Naive thymus-derived CD4-positive, alpha-beta T cell (primary cell): Measurements from ENCODE around the gene NFATC2. TPM values are rescaled to one million over a fixed set of nuclear protein-coding genes. Genes with fewer than 3 reads are reported as not detected.

Experiments
- ATAC-seq: fragments of 150-1000 bp; cut with Tn5 transposase; 2 replicates; pipeline ENCODE4 v1.10.0; 2021; ENCODE audit warnings: mild to moderate bottlenecking, moderate library complexity
- CTCF ChIA-PET: fragments of 350-600 bp; sonication (Branson Sonifier 250); formaldehyde crosslinking; loops from one replicate; lab custom pipeline; 2021; ENCODE audit warnings: antibody characterized with exemption; lab: Charles Lee
- POLR2A ChIA-PET: fragments of 350-600 bp; sonication (Branson Sonifier 250); formaldehyde crosslinking; loops from one replicate; lab custom pipeline; 2021; ENCODE audit warnings: antibody characterized with exemption, inconsistent platforms; lab: Charles Lee
- DNase-seq, 9 donors: peaks; one replicate each; pipeline versions ENCODE4 v3.0.0 to v3.0.0-alpha.2; 2020 to 2022; ENCODE audit warnings: mixed read lengths in 1 of 9
- H3K27ac ChIP-seq: one replicate; pipeline ENCODE4 v1.7.0; 2013; ENCODE audit warnings: mild to moderate bottlenecking, low read depth, low read length, moderate library complexity
- H3K27me3 ChIP-seq, 2 donors: one replicate each; pipeline ENCODE4 v1.7.0; 2013; ENCODE audit warnings: low read length in 2 of 2, mild to moderate bottlenecking in 2 of 2, moderate library complexity in 2 of 2; ENCODE audit not compliant: control insufficient read depth in 2 of 2, insufficient read depth in 2 of 2
- H3K36me3 ChIP-seq, 3 experiments: 1 replicate in 2 of 3; 2 replicates in 1 of 3; pipeline ENCODE4 v1.7.0; 2013; ENCODE audit warnings: low read length in 3 of 3, mild to moderate bottlenecking in 3 of 3, moderate library complexity in 1 of 3; ENCODE audit not compliant: insufficient read depth in 3 of 3, control insufficient read depth in 2 of 3
- H3K4me1 ChIP-seq, 2 donors: one replicate each; pipeline ENCODE4 v1.7.0; 2013; ENCODE audit warnings: low read length in 2 of 2, mild to moderate bottlenecking in 2 of 2, moderate library complexity in 1 of 2; ENCODE audit not compliant: control insufficient read depth in 2 of 2, insufficient read depth in 2 of 2
- H3K4me3 ChIP-seq: 2 replicates; pipeline ENCODE4 v1.7.0; 2013; ENCODE audit warnings: mild to moderate bottlenecking, low read length
- H3K9me3 ChIP-seq, 3 experiments: 1 replicate in 2 of 3; 2 replicates in 1 of 3; pipeline ENCODE4 v1.7.0; 2013; ENCODE audit warnings: low read length in 3 of 3; ENCODE audit not compliant: control insufficient read depth in 2 of 3
- H3K27ac Mint-ChIP-seq, 9 donors: one replicate each; pipeline ENCODE4 v1.8.0; 2020 to 2022; ENCODE audit warnings: mixed read lengths in 9 of 9, mild to moderate bottlenecking in 8 of 9, moderate library complexity in 5 of 9, inconsistent platforms in 2 of 9
- H3K27me3 Mint-ChIP-seq, 5 donors: one replicate each; pipeline ENCODE4 v1.8.0; 2021 to 2022; ENCODE audit warnings: mixed read lengths in 5 of 5, mild to moderate bottlenecking in 1 of 5
- H3K36me3 Mint-ChIP-seq, 5 donors: one replicate each; pipeline ENCODE4 v1.8.0; 2020 to 2022; ENCODE audit warnings: mixed read lengths in 5 of 5, mild to moderate bottlenecking in 3 of 5, inconsistent platforms in 1 of 5
- H3K4me1 Mint-ChIP-seq, 7 donors: one replicate each; pipeline ENCODE4 v1.8.0; 2020 to 2022; ENCODE audit warnings: mixed read lengths in 7 of 7, mild to moderate bottlenecking in 3 of 7, inconsistent platforms in 1 of 7
- H3K4me3 Mint-ChIP-seq, 10 donors: one replicate each; pipeline ENCODE4 v1.8.0; 2020 to 2022; ENCODE audit warnings: mild to moderate bottlenecking in 10 of 10, mixed read lengths in 10 of 10, moderate library complexity in 6 of 10, inconsistent platforms in 2 of 10
- H3K9me3 Mint-ChIP-seq, 11 donors: one replicate each; pipeline ENCODE4 v1.8.0; 2020 to 2022; ENCODE audit warnings: mixed read lengths in 11 of 11, mild to moderate bottlenecking in 4 of 11, inconsistent platforms in 1 of 11, moderate library complexity in 1 of 11
- intact Hi-C, 2 donors: fragments of 100-400 bp; cut with micrococcal nuclease; formaldehyde crosslinking; loops; one replicate each; pipeline ENCODE4 v1.15.1; 2023
- polyA plus RNA-seq, 2 donors: library from polyadenylated mRNA; unstranded; fragments of 300-500 nt; fragmentation: Illumina TruSeq; gene quantifications; one replicate each; pipeline ENCODE4 v1.2.3, GENCODE V29; 2021
- total RNA-seq, 6 experiments: library from RNA in 5 of 6; stranded (reverse) in 5 of 6; gene quantifications; 1 replicate in 5 of 6; 2 replicates in 1 of 6; pipeline ENCODE4 v1.2.3 and lab custom pipeline; 2021 to 2026

Gene NFATC2
- total and polyA plus RNA-seq, 7 experiments from 2014 or later, result 16.6 to 66.8 (median 42.6) TPM

GRCh38 chr20:51403466-51404220, 138.9 kb downstream of the NFATC2 start:
- no peak overlapping the region for H3K4me3 ChIP-seq
- H3K27ac ChIP-seq, result peak overlapping the region; percentile 62
- ATAC-seq (no peak), DNase-seq (no peak)
- peaks cover 0 to 38% (median 0%) of the 10 kb centered on the region in 3 experiments for H3K36me3 ChIP-seq
- Mint-ChIP-seq H3K4me1 (peaks cover 44 to 91% (median 66%) of the 10 kb centered on the region in 7 donors), H3K4me3 (peak overlapping the region in 2 of 10 donors; percentile 2 to 76), H3K9me3 (no peaks in the 10 kb centered on the region), H3K27ac (peak overlapping the region; percentile 82 to 100 (median 97)), H3K36me3 (peaks cover 4 to 85% (median 32%) of the 10 kb centered on the region in 5 donors), H3K27me3 (no peaks in the 10 kb centered on the region)
- peaks cover 51 to 95% of the 10 kb centered on the region in 2 donors for H3K4me1 ChIP-seq
- POLR2A ChIA-PET, result interaction anchor here (0.9 kb wide), 1 partner anchor 137 kb away, joined by 3 read pairs; no protein-coding TSS in a partner anchor
- H3K27me3 ChIP-seq, result no peaks in the 10 kb centered on the region
- no peaks in the 10 kb centered on the region for H3K9me3 ChIP-seq
- intact Hi-C loops, result loop anchor here (1.0 to 5.0 kb wide), 4 partner anchors 77 to 1811 kb away; no protein-coding TSS in a partner anchor
- CTCF ChIA-PET, result interaction anchor here (1.2 kb wide), 1 partner anchor 191 kb away, joined by 3 read pairs; no protein-coding TSS in a partner anchor

- Histone ChIP-seq H3K9me3 (no peaks in the 10 kb centered on the region), H3K27me3 (no peaks in the 10 kb centered on the region), H3K27ac (peak overlapping the region; percentile 5), H3K36me3 (peaks cover 0 to 40% (median 0%) of the 10 kb centered on the region in 3 experiments), H3K4me3 (peak overlapping the region; percentile 28), H3K4me1 (peaks cover 51 to 88% of the 10 kb centered on the region in 2 donors)
- CTCF ChIA-PET, result interaction anchor here (0.6 to 1.5 kb wide), 5 partner anchors 9 to 192 kb away, joined by 3 to 6 read pairs (median 4); no protein-coding TSS in a partner anchor
- Mint-ChIP-seq H3K4me3 (peak overlapping the region; percentile 29 to 83 (median 46)), H3K27ac (peak overlapping the region; percentile 61 to 100 (median 97)), H3K4me1 (peaks cover 46 to 88% (median 67%) of the 10 kb centered on the region in 7 donors), H3K9me3 (no peaks in the 10 kb centered on the region), H3K27me3 (no peaks in the 10 kb centered on the region), H3K36me3 (peaks cover 4 to 84% (median 28%) of the 10 kb centered on the region in 5 donors)
- intact Hi-C loops, result loop anchor here (1.0 to 5.0 kb wide), 4 partner anchors 110 to 1810 kb away; no protein-coding TSS in a partner anchor
- ATAC-seq (peak; percentile 37), DNase-seq (peak in 7 of 9 donors; percentile 8 to 51 (median 33))
- POLR2A ChIA-PET, result interaction anchor here (1.2 kb wide), 1 partner anchor 194 kb away, joined by 3 read pairs; no protein-coding TSS in a partner anchor
Observed at GRCh38 chr20:51402201-51402600, 140.3 kb downstream of the NFATC2 start.

DNA sequence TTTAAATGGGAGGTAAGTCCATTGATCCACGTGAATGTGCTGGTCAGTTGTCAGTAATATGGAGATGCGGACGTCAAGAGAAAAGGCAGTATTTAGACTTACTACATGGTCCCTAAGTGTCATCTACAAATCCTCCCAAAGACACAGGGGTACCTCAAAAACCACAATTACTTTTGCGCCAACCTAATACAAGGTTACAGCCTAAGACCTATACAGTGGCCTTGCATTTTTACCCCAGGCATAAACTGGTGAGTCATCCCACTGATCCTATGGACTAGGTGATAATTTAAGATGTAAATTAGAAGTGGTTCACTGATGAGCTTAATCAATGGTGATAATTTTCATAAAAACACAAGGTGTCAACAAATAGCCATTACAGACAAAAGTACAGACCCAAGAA, 141.0 kb downstream of the NFATC2 start:
- peak overlapping the region in 7 of 10 donors; percentile 4 to 83 (median 47) for H3K4me3 Mint-ChIP-seq
- no peaks in the 10 kb centered on the region for H3K9me3 ChIP-seq
- DNase-seq (no peak), ATAC-seq (no peak)
- H3K27ac ChIP-seq, result peak overlapping the region; percentile 68
- peaks cover 51 to 81% of the 10 kb centered on the region in 2 donors for H3K4me1 ChIP-seq
- ChIA-PET CTCF (interaction anchor here (0.6 to 1.5 kb wide), 5 partner anchors 10 to 303 kb away, joined by 3 to 6 read pairs (median 3); no protein-coding TSS in a partner anchor), POLR2A (interaction anchor here (1.2 to 2.2 kb wide), 2 partner anchors 12 to 195 kb away, joined by 3 to 7 read pairs; no protein-coding TSS in a partner anchor)
- H3K27me3 ChIP-seq, result no peaks in the 10 kb centered on the region
- peaks cover 44 to 83% (median 67%) of the 10 kb centered on the region in 7 donors for H3K4me1 Mint-ChIP-seq
- H3K27me3 Mint-ChIP-seq, result no peaks in the 10 kb centered on the region
- H3K36me3 Mint-ChIP-seq, result peaks cover 4 to 80% (median 27%) of the 10 kb centered on the region in 5 donors
- H3K27ac Mint-ChIP-seq, result peak overlapping the region; percentile 85 to 100 (median 97)
- intact Hi-C loops, result loop anchor here (2.0 to 5.0 kb wide), 5 partner anchors 15 to 1809 kb away; partner anchors contain the start of genes DPM1 (in 1 of the 2) and MOCS3 (in 1 of the 2)
- no peaks in the 10 kb centered on the region for H3K9me3 Mint-ChIP-seq
- H3K36me3 ChIP-seq, result peaks cover 0 to 39% (median 0%) of the 10 kb centered on the region in 3 experiments
- peak overlapping the region; percentile 28 for H3K4me3 ChIP-seq

DNA sequence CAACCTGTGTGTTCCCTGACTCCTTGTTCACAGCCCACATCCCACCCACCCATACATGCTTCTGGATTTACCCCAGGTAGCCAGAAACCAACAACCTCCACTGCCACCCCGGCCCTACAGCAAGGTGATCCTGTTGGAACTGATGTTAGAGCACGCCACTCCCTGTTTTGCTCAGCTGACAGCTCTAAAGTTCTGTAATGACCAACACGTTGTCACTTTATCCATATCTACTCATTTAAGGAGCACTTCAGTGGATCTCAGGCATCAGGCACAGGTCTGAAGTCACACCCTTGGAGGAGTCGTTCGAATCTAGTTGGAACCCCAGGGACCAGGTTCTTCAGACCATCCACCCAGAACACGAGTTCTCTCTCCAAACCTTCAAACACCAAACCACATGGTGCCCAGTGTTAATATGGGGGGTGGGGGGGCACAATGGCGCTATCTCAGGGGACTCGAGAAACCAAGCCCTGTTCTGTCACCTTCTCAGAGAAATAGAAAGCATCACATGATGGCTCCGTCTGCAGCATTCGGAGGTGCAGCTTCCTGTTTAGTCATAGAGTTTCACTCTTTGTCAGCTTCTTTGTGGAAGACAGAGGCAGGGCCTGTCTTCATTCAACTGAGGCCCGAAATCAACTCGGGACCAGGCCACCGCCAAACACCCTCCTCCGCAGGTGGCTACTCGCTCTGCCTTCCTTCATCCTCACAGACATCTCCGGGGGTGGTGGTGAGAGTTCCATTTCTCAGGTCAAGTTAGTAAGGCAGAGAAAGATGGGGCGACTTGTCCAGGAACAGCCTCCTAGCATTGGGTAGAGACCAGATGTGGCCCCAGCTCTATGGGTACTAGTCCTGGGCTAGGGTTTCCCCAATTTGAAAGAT, 142.2 kb downstream of the NFATC2 start:
- Mint-ChIP-seq H3K27me3 (no peaks in the 10 kb centered on the region), H3K9me3 (no peaks in the 10 kb centered on the region), H3K27ac (peak overlapping the region; percentile 89 to 100 (median 98)), H3K36me3 (peaks cover 4 to 69% (median 17%) of the 10 kb centered on the region in 5 donors), H3K4me1 (peaks cover 44 to 73% (median 64%) of the 10 kb centered on the region in 7 donors), H3K4me3 (peak overlapping the region; percentile 78 to 88 (median 82))
- Histone ChIP-seq H3K4me1 (peaks cover 50 to 69% of the 10 kb centered on the region in 2 donors), H3K9me3 (no peaks in the 10 kb centered on the region), H3K27me3 (no peaks in the 10 kb centered on the region), H3K36me3 (peaks cover 0 to 33% (median 0%) of the 10 kb centered on the region in 3 experiments), H3K4me3 (peak overlapping the region; percentile 32), H3K27ac (peak overlapping the region; percentile 68)
- POLR2A ChIA-PET, result interaction anchor here (0.9 to 2.2 kb wide), 3 partner anchors 10 to 885 kb away, joined by 3 to 7 read pairs (median 4); no protein-coding TSS in a partner anchor
- CTCF ChIA-PET, result interaction anchor here (0.7 to 1.2 kb wide), 2 partner anchors 10 to 12 kb away, joined by 3 to 4 read pairs; no protein-coding TSS in a partner anchor
- intact Hi-C loops, result loop anchor here (1.0 to 5.0 kb wide), 8 partner anchors 14 to 1808 kb away; partner anchors contain the start of genes DPM1 (in 1 of the 2) and MOCS3 (in 1 of the 2)
- DNase-seq, result peak; percentile 26 to 79 (median 61)
- peak; percentile 78 for ATAC-seq

DNA sequence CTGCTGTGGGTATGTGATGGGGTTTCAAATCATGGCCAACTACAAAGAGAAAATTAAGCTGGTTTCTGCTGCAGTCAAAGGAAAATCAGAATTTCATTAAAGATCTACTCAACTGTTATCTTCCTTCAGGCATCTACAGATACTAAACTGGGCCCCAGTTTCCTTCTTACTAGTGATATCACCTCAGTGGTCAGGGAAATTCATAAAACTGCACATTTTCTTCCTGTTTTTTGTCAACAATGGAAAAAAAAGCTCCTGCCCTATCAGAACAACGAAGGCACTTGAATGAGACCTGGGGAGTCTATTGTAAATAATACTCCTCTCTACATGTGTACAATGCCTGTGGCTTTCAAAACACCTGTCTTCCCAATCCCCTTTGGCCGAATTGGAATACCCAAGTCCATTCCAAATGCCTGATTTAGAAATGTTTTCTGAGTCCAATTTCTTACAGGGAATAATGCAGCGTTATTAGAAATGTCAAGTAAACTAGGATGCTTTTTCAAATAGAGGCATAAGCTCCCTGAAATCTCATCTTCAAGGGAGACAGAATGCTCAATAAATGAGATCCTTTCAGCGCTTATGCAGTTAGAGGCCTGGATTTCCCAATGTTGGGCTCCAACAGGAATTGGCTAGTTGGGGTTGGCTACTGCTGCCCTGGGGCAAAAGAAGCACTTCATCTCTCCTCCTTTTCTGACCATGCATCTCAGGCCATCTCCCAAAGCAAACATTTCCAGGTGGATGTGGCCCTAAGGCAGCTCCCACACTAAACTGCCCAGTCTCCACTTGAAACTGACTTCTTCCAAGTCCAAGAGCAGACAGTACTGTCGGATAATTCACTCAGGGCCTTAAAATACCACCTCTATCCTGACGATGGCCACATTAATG, 143.3 kb downstream of the NFATC2 start:
- Mint-ChIP-seq H3K9me3 (no peaks in the 10 kb centered on the region), H3K27me3 (no peaks in the 10 kb centered on the region), H3K27ac (peak overlapping the region; percentile 89 to 100 (median 98)), H3K4me3 (peak overlapping the region in 7 of 10 donors; percentile 18 to 83 (median 79)), H3K36me3 (peaks cover 10 to 66% (median 16%) of the 10 kb centered on the region in 5 donors), H3K4me1 (peaks cover 45 to 70% (median 54%) of the 10 kb centered on the region in 7 donors)
- peaks cover 0 to 36% (median 0%) of the 10 kb centered on the region in 3 experiments for H3K36me3 ChIP-seq
- H3K27me3 ChIP-seq, result no peaks in the 10 kb centered on the region
- ChIA-PET CTCF (interaction anchor here (0.7 to 0.8 kb wide), 2 partner anchors 13 to 949 kb away, joined by 3 to 4 read pairs; no protein-coding TSS in a partner anchor), POLR2A (interaction anchor here (0.6 to 2.2 kb wide), 3 partner anchors 9 to 114 kb away, joined by 3 to 7 read pairs (median 3); no protein-coding TSS in a partner anchor)
- no peak for ATAC-seq
- no peak overlapping the region for H3K4me3 ChIP-seq
- no peak for DNase-seq
- peak overlapping the region; percentile 68 for H3K27ac ChIP-seq
- H3K4me1 ChIP-seq, result peaks cover 44 to 58% of the 10 kb centered on the region in 2 donors
- intact Hi-C loops, result no loop called here
- no peaks in the 10 kb centered on the region for H3K9me3 ChIP-seq
